Right cardiac atrium (tissue), 5 donors: ENCODE results near the gene CEP152. TPM values are rescaled to one million over a fixed set of nuclear protein-coding genes. Genes with fewer than 3 reads are reported as not detected.

ENCODE experiments used
- ATAC-seq, 2 donors: fragments of 200-7000 bp; cut with Tn5 transposase; one replicate each; pipeline versions ENCODE4 v1.8.0 to v1.9.1; 2020; ENCODE audit warnings: moderate library complexity in 2 of 2, mild to moderate bottlenecking in 1 of 2
- DNase-seq, 3 donors: peaks; one replicate each; pipeline ENCODE4 v3.0.0-alpha.2; 2020
- H3K27ac ChIP-seq: one replicate; pipeline ENCODE4 v1.5.1; 2013; ENCODE audit warnings: mild to moderate bottlenecking, low read length, control low read depth, moderate library complexity
- H3K27me3 ChIP-seq: one replicate; pipeline ENCODE4 v1.6.1; 2013; ENCODE audit not compliant: control insufficient read depth, insufficient read depth
- H3K4me1 ChIP-seq: one replicate; pipeline ENCODE4 v1.6.1; 2013; ENCODE audit warnings: low read length; ENCODE audit not compliant: control insufficient read depth, insufficient read depth
- H3K4me3 ChIP-seq: one replicate; pipeline ENCODE4 v1.5.1; 2013; ENCODE audit warnings: low read length, control low read depth
- H3K9me3 ChIP-seq: one replicate; pipeline ENCODE4 v1.6.1; 2013; ENCODE audit warnings: low read length; ENCODE audit not compliant: control insufficient read depth
- WGBS: extraction: QIAGEN DNeasy Blood & Tissue Kit; methylation state at CpG from one replicate; pipeline ENCODE4 v1.1.7; 2013; 5-methylcytosine and 5-hydroxymethylcytosine counted together
- intact Hi-C, 4 donors: fragments of 100-400 bp; cut with DNase I; formaldehyde crosslinking; loops; one replicate each; pipeline versions ENCODE4 v1.11.0 to v1.14.0; 2022 to 2023
- polyA plus RNA-seq: library from polyadenylated mRNA; stranded (reverse); fragments of 200-250 nt; gene quantifications from one replicate; pipeline ENCODE4 v1.2.3, GENCODE V29; 2013
- total RNA-seq, 4 donors: library from RNA; stranded (reverse); fragmentation: NEBNext Ultra II Directional; extraction: Animal tissue kit (Norgen Biotek cat#: 25700); gene quantifications; one replicate each; pipeline ENCODE4 v1.2.1, GENCODE V29; 2021
- donor health status: healthy with polysubstance abuse.
- donor health status: DM: no; HTN: yes; CAD: no.
- donor health status: DM: no; HTN: no; CAD: no.
- donor health status: DM: no; HTN: yes; CAD: no; lungs with severe emphysema.
- donor health status: DM: yes; HTN: yes; CAD: no.

CEP152 gene
- total and polyA plus RNA-seq, 5 donors, result 1.0 to 2.8 (median 2.4) TPM

GRCh38 chr15:48722764-48723661, 87.9 kb downstream of the CEP152 start:
- intact Hi-C loops, result no loop called here
- Histone ChIP-seq H3K4me1 (no peaks in the 10 kb centered on the region), H3K4me3 (no peak overlapping the region), H3K27me3 (no peaks in the 10 kb centered on the region), H3K9me3 (peaks cover 2% of the 10 kb centered on the region), H3K27ac (no peak overlapping the region)
- 69% methylated on average over 5 of the region's 5 CpGs for WGBS
- DNase-seq (no peak), ATAC-seq (peak in 1 of 2 donors; percentile 67)

- intact Hi-C loops, result no loop called here
- peak; percentile 34 to 54 for ATAC-seq
- Histone ChIP-seq H3K9me3 (peaks cover 2% of the 10 kb centered on the region), H3K4me1 (no peaks in the 10 kb centered on the region), H3K27me3 (no peaks in the 10 kb centered on the region), H3K4me3 (no peak overlapping the region), H3K27ac (peak overlapping the region; percentile 46)
- WGBS, result 62% methylated on average over 6 of the region's 6 CpGs
- no peak for DNase-seq
These were observed 89.6 kb downstream of the CEP152 start for GRCh38 chr15:48721061-48721810.

GRCh38 chr15:48720646-48721045, 90.2 kb downstream of the CEP152 start:
- Histone ChIP-seq H3K9me3 (peaks cover 2% of the 10 kb centered on the region), H3K27ac (peak overlapping the region; percentile 46), H3K4me1 (no peaks in the 10 kb centered on the region), H3K27me3 (no peaks in the 10 kb centered on the region), H3K4me3 (no peak overlapping the region)
- ATAC-seq (no peak), DNase-seq (no peak)
- intact Hi-C loops, result no loop called here
- WGBS, result 93% methylated on average over 3 of the region's 3 CpGs

- 70% methylated on average over 4 of the region's 4 CpGs for WGBS
- ATAC-seq (no peak), DNase-seq (no peak)
- Histone ChIP-seq H3K4me3 (no peak overlapping the region), H3K27me3 (no peaks in the 10 kb centered on the region), H3K9me3 (peaks cover 2% of the 10 kb centered on the region), H3K4me1 (no peaks in the 10 kb centered on the region), H3K27ac (no peak overlapping the region)
- intact Hi-C loops, result no loop called here
These were observed 91.2 kb downstream of the CEP152 start for GRCh38 chr15:48719668-48720067.

GRCh38 chr15:48718646-48719045, 92.2 kb downstream of the CEP152 start:
- 56% methylated on average over 2 of the region's 2 CpGs for WGBS
- H3K27me3 ChIP-seq, result no peaks in the 10 kb centered on the region
- H3K27ac ChIP-seq, result no peak overlapping the region
- H3K9me3 ChIP-seq, result peaks cover 2% of the 10 kb centered on the region
- peak in 1 of 3 donors; percentile 30 for DNase-seq
- H3K4me3 ChIP-seq, result no peak overlapping the region
- no peaks in the 10 kb centered on the region for H3K4me1 ChIP-seq
- intact Hi-C loops, result no loop called here
- peak; percentile 59 to 80 for ATAC-seq

GRCh38 chr15:48717458-48717857, 93.4 kb downstream of the CEP152 start:
- Histone ChIP-seq H3K9me3 (no peaks in the 10 kb centered on the region), H3K4me3 (no peak overlapping the region), H3K4me1 (no peaks in the 10 kb centered on the region), H3K27me3 (no peaks in the 10 kb centered on the region), H3K27ac (no peak overlapping the region)
- intact Hi-C loops, result no loop called here
- no peak for ATAC-seq
- DNase-seq, result no peak
- 97% methylated on average over 4 of the region's 4 CpGs for WGBS

GRCh38 chr15:48712546-48712945, 98.3 kb downstream of the CEP152 start:
- intact Hi-C loops, result no loop called here
- DNase-seq, result no peak
- Histone ChIP-seq H3K4me3 (no peak overlapping the region), H3K27me3 (no peaks in the 10 kb centered on the region), H3K4me1 (no peaks in the 10 kb centered on the region), H3K9me3 (no peaks in the 10 kb centered on the region), H3K27ac (no peak overlapping the region)
- WGBS, result 54% methylated on average over 3 of the region's 3 CpGs
- ATAC-seq, result no peak

GRCh38 chr15:48710952-48711495, 99.8 kb downstream of the CEP152 start:
- intact Hi-C loops, result no loop called here
- no peak overlapping the region for H3K27ac ChIP-seq
- H3K9me3 ChIP-seq, result no peaks in the 10 kb centered on the region
- ATAC-seq (no peak), DNase-seq (no peak)
- no peaks in the 10 kb centered on the region for H3K4me1 ChIP-seq
- no peaks in the 10 kb centered on the region for H3K27me3 ChIP-seq
- WGBS, result 79% methylated on average over 4 of the region's 4 CpGs
- no peak overlapping the region for H3K4me3 ChIP-seq

- DNase-seq, result no peak
- Histone ChIP-seq H3K9me3 (no peaks in the 10 kb centered on the region), H3K4me3 (no peak overlapping the region), H3K4me1 (no peaks in the 10 kb centered on the region), H3K27ac (no peak overlapping the region), H3K27me3 (no peaks in the 10 kb centered on the region)
- WGBS, result 78% methylated on average over 1 of the region's 1 CpG
- intact Hi-C loops, result no loop called here
- no peak for ATAC-seq
These were observed 102.2 kb downstream of the CEP152 start for GRCh38 chr15:48708641-48709040.

GRCh38 chr15:48705381-48705780, 105.5 kb downstream of the CEP152 start:
- H3K9me3 ChIP-seq, result no peaks in the 10 kb centered on the region
- DNase-seq, result no peak
- H3K27me3 ChIP-seq, result no peaks in the 10 kb centered on the region
- no peak overlapping the region for H3K4me3 ChIP-seq
- intact Hi-C loops, result no loop called here
- ATAC-seq, result no peak
- WGBS, result 89% methylated on average over 1 of the region's 1 CpG
- no peak overlapping the region for H3K27ac ChIP-seq
- no peaks in the 10 kb centered on the region for H3K4me1 ChIP-seq

- ATAC-seq, result no peak
- no peaks in the 10 kb centered on the region for H3K9me3 ChIP-seq
- 100% methylated on average over 1 of the region's 1 CpG for WGBS
- H3K27me3 ChIP-seq, result no peaks in the 10 kb centered on the region
- no peak overlapping the region for H3K4me3 ChIP-seq
- intact Hi-C loops, result no loop called here
- no peaks in the 10 kb centered on the region for H3K4me1 ChIP-seq
- no peak for DNase-seq
- H3K27ac ChIP-seq, result no peak overlapping the region
These were observed 107.3 kb downstream of the CEP152 start for GRCh38 chr15:48703544-48703943.
